DOHH2 (cell line): ENCODE measurements around the gene RIMS3.

Experiments
- CTCF ChIP-seq: fragments of 200-600 bp; sonication (generic); IDR thresholded peaks from one replicate; pipeline ENCODE4 v1.5.1; 2014; ENCODE audit warnings: antibody characterized with exemption, mild to moderate bottlenecking, low read depth, low read length; ENCODE audit not compliant: poor library complexity, severe bottlenecking
- EZH2phosphoT487 ChIP-seq: fragments of 200-600 bp; sonication (generic); IDR thresholded peaks from 2 replicates; pipeline ENCODE4 v1.6.1; 2017; ENCODE audit warnings: borderline replicate concordance, mild to moderate bottlenecking, antibody characterized with exemption, low read length, moderate library complexity, mixed read lengths

- TF ChIP-seq CTCF (no peak), EZH2phosphoT487 (no peak)
Measured at GRCh38 chr1:40708750-40709099, 43.2 kb upstream of the RIMS3 start.
